HG03520 (cell line): ENCODE results near the gene CHN2.

Experiments
- ATAC-seq: cut with Tn5 transposase; IDR thresholded peaks from one replicate; pipeline ENCODE4 v1.9.1; 2021; ENCODE audit warnings: mild to moderate bottlenecking, moderate library complexity; ENCODE audit not compliant: unreplicated experiment

The CHN2 gene

DNA sequence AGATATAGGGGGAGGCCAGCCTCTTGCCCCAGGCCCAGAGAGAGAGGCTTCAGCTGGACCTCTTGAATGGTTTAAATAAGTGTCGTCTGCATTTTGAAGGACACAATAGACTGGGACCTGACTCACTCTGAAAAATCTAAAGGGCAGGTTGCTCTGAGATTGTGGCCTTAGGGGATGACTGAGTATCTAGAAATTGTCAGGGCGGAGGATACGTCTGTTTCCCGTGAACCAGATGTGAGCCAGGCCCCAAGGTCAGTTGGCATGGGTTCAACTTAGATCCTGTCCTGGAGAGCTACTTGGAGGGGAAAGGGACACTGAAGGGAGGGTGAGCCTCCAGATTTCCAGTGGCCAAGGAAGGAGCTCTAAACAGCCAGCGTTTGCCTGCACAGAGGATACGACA lies 110.2 kb downstream of the CHN2 start:
- ATAC-seq: no peak

GRCh38 chr7:29306319-29306991 lies 111.9 kb downstream of the CHN2 start:
- ATAC-seq: no peak

- ATAC-seq: no peak
Measured at GRCh38 chr7:29308424-29308823, 113.8 kb downstream of the CHN2 start.

DNA sequence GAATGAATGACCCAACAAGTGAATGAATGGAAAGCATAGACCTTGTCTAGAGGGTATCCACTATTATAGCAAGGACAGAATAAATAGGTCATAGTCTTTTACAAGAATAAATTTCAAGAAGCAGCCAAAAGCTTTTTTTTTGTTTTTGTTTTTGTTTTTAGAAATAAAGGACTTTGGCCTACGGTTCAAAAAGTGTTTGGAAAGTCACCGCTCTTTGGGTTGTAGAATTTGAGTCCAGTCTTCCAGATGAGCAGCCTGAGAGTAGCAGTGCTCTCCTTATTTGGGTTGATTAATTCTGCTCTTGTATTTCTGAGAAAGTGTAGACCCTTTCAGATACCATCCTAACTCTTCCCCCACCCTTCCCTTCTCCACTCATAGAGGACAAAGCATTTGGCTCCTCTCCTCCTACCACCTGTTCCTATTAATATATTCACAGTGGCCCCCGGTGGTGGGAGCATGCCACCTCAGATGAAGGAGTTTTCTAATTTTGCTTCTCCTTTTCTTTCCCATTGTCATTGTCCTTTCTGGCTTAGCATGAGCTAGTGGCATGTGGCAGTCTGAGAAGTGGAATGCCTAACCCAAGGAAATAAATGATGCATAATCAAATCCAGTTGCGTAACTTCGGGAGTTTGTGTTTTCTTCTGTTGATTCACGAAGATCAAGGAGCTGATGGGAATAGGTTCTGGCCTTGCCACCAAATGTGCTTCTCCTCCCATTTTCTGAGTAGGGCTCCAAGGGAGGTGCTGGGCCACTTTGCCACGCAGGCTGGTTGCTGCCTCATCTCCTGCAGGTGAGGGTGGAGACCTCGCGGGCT lies 114.7 kb downstream of the CHN2 start:
- ATAC-seq: no peak

DNA sequence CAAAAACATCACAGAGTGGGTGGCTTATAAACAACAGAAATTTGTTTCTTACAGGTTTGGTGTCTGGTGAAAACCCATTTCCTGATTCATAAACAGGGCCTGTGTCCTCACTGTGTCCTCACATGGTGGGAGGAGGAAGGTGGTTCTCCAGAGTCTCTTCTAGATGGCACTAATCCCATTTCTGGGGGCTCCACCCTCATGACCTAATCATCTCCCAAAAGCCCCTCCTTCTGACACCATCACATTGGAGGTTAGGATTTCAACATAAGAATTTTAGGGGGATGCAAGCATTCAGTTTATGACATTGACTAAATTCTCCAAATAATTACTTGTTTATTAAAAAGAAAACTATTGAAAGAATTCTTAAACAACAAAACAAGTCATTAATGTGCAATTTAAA lies 116.0 kb downstream of the CHN2 start:
- ATAC-seq: no peak

- no peak for ATAC-seq
Measured at GRCh38 chr7:29311314-29311713, 116.7 kb downstream of the CHN2 start.

GRCh38 chr7:29314148-29314547 lies 119.6 kb downstream of the CHN2 start:
- no peak for ATAC-seq

GRCh38 chr7:29315122-29315891 lies 120.7 kb downstream of the CHN2 start:
- no peak for ATAC-seq

DNA sequence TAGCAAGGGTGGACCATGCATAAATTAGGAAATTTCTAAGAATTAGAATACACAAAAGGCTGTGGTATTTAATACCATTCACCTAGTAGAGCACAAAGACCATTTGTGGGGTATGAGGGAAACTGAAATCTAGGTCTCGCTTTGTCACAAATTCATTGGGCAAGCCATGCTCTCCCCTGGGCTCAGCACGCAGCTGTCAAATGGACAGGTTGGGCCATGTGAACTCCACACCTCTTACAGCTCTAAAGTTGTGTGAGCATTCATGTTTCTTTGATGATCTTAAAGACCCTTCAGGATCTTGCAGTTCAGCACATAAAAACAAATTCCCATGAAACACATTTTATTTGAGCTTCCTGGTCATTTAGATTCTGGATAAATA lies 121.3 kb downstream of the CHN2 start:
- no peak for ATAC-seq

DNA sequence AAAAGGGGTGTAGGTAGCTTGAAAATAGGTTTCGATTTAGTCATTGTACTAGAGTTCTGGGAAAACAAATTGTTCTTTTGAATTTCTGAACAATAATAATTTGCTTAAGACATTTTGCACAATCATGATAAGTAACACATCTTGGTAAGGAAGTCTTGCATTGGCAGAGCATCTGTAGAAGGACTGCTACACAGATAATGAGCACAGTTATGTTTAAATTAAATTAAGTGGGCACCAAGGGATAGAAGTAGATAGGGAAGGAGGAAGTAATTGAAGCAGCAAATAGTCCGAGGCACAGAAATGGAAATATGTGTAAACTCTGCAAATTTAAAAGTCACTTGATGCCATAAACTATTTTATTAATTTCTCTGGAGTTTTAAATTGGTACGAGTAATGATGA lies 122.4 kb downstream of the CHN2 start:
- no peak for ATAC-seq

DNA sequence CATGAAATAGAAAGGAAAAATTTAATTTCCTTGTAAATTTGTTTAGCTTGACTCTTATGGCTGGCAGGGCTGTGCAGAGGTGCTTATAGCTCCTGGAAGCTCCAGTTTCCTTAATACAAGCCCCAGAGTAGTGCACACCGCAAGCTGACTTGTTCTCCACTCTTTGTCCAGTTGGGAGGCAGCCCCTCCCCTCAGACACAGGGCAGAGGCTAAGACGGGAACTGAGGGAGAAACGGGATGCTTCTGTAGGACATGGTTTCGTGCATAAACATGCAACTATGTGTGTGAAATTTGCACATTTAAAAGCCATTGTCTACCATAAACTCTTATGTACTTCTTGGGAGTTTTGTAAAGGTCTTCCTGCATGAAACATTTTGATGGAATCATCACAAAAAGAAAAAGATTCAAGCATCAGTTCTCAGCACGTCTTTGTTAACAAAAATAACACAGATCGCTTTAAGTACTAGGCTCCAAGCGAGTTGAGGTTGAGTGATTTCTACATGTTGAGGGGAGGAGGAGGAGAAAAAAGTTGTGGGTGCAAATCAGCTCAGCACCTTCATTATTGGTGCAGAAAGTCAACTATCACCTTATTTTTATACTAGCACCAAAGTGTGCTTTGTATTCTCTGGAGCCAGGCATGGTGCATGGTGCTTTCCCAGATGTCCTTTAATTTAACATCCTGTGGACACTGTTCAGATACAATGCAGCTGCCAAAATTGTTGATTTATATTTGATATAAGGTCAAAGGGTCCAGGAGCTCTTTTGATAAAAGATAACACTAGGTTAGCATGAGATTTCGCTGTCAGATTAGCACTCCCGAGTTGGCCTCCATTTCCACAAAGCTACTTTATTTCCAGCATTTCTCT lies 124.5 kb downstream of the CHN2 start:
- no peak for ATAC-seq

DNA sequence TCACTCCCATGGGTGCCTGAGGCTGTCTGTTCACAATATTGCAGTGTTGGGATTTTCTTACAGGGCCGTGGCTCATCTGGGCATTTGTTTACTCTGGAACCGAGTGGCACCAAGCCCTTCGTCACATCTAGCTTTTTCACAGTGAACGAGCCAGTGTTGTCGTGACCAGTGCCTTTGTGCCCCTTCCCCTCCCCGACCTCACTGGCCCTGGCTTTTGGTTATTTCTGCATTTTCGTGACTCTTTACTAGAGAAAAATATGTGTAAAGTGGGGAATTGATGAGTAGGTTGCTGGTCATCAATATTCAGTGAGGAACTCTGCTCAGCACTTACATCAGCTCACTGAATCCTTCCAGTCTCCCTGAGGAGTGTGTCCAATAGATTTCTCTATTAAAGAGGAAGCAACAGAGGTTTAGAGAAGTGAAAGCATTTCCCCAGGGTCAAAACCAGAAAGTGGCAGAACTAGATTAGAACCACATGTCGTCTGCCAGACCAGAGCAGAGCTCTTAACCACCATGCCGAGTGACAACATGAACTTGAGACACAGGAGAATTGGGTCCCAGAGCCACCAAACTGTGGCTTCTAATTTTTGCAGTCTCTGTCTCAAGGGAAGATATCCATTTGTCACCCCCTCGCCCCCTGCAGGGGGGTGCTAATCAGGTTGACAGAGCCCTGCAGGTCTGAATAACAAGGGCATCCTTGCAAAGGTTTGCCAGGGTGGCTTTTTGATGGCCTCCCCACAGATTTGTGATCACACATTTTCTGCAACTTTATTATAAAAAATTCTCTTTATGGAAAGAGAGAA lies 125.3 kb downstream of the CHN2 start:
- peak; percentile 51 for ATAC-seq

GRCh38 chr7:29320577-29320976 lies 126.0 kb downstream of the CHN2 start:
- ATAC-seq: no peak

GRCh38 chr7:29322023-29322712 lies 127.6 kb downstream of the CHN2 start:
- no peak for ATAC-seq

- ATAC-seq: no peak
Measured at GRCh38 chr7:29325476-29325875, 130.9 kb downstream of the CHN2 start.

DNA sequence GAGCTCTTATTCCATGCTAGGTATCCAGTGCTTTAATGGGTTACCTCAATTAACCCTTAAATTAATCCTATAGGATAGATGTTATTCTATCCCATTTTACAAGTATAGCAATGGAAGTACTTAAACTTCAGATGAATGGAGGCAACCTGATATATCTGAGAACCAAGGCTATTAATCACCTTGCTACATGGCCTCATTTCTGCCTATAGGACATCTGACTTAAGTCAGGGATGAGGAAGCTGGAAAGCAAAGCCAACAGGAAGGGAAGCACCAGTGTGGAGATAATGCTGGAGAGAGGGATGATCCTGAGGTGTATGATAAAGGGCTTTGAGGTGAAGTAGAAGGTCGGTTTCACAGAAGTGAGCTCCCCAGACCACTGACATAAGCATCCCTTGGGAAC lies 132.3 kb downstream of the CHN2 start:
- ATAC-seq: no peak

- ATAC-seq: no peak
Measured at GRCh38 chr7:29327455-29327854, 132.9 kb downstream of the CHN2 start.

DNA sequence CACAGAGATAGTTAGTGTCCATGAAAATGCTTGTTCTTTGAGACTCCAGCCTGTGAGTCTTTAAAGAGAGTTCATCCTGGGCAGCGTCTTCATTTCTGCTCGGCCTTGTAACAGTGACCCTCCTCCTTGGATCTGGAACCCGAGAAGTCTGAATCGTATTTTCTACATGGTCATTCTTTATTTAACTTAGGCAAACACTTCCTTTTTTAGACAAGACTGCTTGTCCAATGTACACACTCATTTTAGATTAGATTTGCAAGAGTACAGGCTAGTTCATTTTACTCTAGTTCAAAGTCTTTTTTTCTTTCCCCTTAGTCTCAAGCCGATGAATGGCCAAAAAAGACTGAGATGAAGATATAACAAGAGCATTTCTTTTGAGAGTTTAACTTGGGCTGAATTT lies 133.5 kb downstream of the CHN2 start:
- ATAC-seq: no peak

- ATAC-seq: no peak
Measured at GRCh38 chr7:29328811-29329210, 134.2 kb downstream of the CHN2 start.
